ENCODE data around the gene GPC5. TPM values are rescaled to one million over a fixed set of nuclear protein-coding genes. Genes with fewer than 3 reads are reported as not detected.

Gene GPC5
- total RNA-seq, 2 experiments from 2014 or later = 2.4 TPM; not detected in 1

- ChIA-PET CTCF (ENCODE audit: unreplicated experiment) (no interaction called here), POLR2A (interaction anchor here (0.7 to 3.0 kb wide), 8 partner anchors 11 to 482 kb away, joined by 3 to 9 read pairs (median 4); no protein-coding TSS in a partner anchor)
- no peak for TF ChIP-seq EZH2phosphoT487 (IDR thresholded peaks at IDR 0.05; ENCODE audit: borderline replicate concordance, low read depth, low read length)
- TF ChIP-seq, protein P1, sequence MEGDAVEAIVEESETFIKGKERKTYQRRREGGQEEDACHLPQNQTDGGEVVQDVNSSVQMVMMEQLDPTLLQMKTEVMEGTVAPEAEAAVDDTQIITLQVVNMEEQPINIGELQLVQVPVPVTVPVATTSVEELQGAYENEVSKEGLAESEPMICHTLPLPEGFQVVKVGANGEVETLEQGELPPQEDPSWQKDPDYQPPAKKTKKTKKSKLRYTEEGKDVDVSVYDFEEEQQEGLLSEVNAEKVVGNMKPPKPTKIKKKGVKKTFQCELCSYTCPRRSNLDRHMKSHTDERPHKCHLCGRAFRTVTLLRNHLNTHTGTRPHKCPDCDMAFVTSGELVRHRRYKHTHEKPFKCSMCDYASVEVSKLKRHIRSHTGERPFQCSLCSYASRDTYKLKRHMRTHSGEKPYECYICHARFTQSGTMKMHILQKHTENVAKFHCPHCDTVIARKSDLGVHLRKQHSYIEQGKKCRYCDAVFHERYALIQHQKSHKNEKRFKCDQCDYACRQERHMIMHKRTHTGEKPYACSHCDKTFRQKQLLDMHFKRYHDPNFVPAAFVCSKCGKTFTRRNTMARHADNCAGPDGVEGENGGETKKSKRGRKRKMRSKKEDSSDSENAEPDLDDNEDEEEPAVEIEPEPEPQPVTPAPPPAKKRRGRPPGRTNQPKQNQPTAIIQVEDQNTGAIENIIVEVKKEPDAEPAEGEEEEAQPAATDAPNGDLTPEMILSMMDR (conservative IDR thresholded peaks at IDR 0.05; ENCODE audit: low read length) = no peak
- Histone ChIP-seq H3K4me3 (ENCODE audit: low read depth, low read length, poor library complexity, severe bottlenecking) (no peak overlapping the region), H3K79me2 (ENCODE audit: insufficient read depth, low read depth, low read length) (no peaks in the 10 kb centered on the region), H3K27ac (ENCODE audit: low read depth, low read length, poor library complexity, severe bottlenecking) (no peak overlapping the region), H2AFZ (ENCODE audit: low read length) (no peak overlapping the region), H3K4me1 (ENCODE audit: insufficient read depth, low read length, poor library complexity, severe bottlenecking) (no peaks in the 10 kb centered on the region), H4K20me1 (ENCODE audit: insufficient read depth, low read length) (no peaks in the 10 kb centered on the region), H3K9me3 (ENCODE audit: low read length) (no peaks in the 10 kb centered on the region), H3K9me2 (ENCODE audit: insufficient read depth, low read length) (no peaks in the 10 kb centered on the region), H3K36me3 (ENCODE audit: insufficient read depth, low read length) (no peaks in the 10 kb centered on the region), H3K4me2 (ENCODE audit: low read length) (no peak overlapping the region)
- no peak for DNase-seq (ENCODE audit: low spot score)
- intact Hi-C loops (cut with micrococcal nuclease; ENCODE audit: unreplicated experiment) = no loop called here
- no TSS peak for BruUV-seq (replicated peaks)
Observed at GRCh38 chr13:92196591-92197256, 798.3 kb downstream of the GPC5 start.

- POLR2A ChIA-PET = interaction anchor here (0.9 to 3.0 kb wide), 3 partner anchors 12 to 30 kb away, joined by 3 to 9 read pairs (median 3); no protein-coding TSS in a partner anchor
- CTCF ChIA-PET (ENCODE audit: unreplicated experiment) = no interaction called here
- Histone ChIP-seq H3K79me2 (ENCODE audit: insufficient read depth, low read depth, low read length) (no peaks in the 10 kb centered on the region), H3K36me3 (ENCODE audit: insufficient read depth, low read length) (no peaks in the 10 kb centered on the region), H4K20me1 (ENCODE audit: insufficient read depth, low read length) (no peaks in the 10 kb centered on the region), H3K27ac (ENCODE audit: low read depth, low read length, poor library complexity, severe bottlenecking) (no peak overlapping the region), H3K9me2 (ENCODE audit: insufficient read depth, low read length) (no peaks in the 10 kb centered on the region), H2AFZ (ENCODE audit: low read length) (no peak overlapping the region), H3K9me3 (ENCODE audit: low read length) (no peaks in the 10 kb centered on the region), H3K4me2 (ENCODE audit: low read length) (no peak overlapping the region), H3K4me1 (ENCODE audit: insufficient read depth, low read length, poor library complexity, severe bottlenecking) (no peaks in the 10 kb centered on the region), H3K4me3 (ENCODE audit: low read depth, low read length, poor library complexity, severe bottlenecking) (no peak overlapping the region)
- BruUV-seq (replicated peaks) = no TSS peak
- TF ChIP-seq, protein P1 (conservative IDR thresholded peaks at IDR 0.05; ENCODE audit: low read length) = no peak
- no peak for TF ChIP-seq EZH2phosphoT487 (IDR thresholded peaks at IDR 0.05; ENCODE audit: borderline replicate concordance, low read depth, low read length)
- DNase-seq (ENCODE audit: low spot score) = no peak
- intact Hi-C loops (cut with micrococcal nuclease; ENCODE audit: unreplicated experiment) = no loop called here
Observed at GRCh38 chr13:92197669-92198068, 799.2 kb downstream of the GPC5 start.

GRCh38 chr13:92218615-92219014 lies 820.2 kb downstream of the GPC5 start:
- no peak for DNase-seq (ENCODE audit: low spot score)
- TF ChIP-seq, protein P1 (conservative IDR thresholded peaks at IDR 0.05; ENCODE audit: low read length) = no peak
- TF ChIP-seq EZH2phosphoT487 (IDR thresholded peaks at IDR 0.05; ENCODE audit: borderline replicate concordance, low read depth, low read length) = no peak
- POLR2A ChIA-PET = interaction anchor here (0.6 to 2.0 kb wide), 4 partner anchors 11 to 593 kb away, joined by 3 to 7 read pairs (median 5); no protein-coding TSS in a partner anchor
- BruUV-seq (replicated peaks) = no TSS peak
- Histone ChIP-seq H3K9me3 (ENCODE audit: low read length) (no peaks in the 10 kb centered on the region), H3K79me2 (ENCODE audit: insufficient read depth, low read depth, low read length) (no peaks in the 10 kb centered on the region), H3K4me1 (ENCODE audit: insufficient read depth, low read length, poor library complexity, severe bottlenecking) (no peaks in the 10 kb centered on the region), H3K9me2 (ENCODE audit: insufficient read depth, low read length) (0 out of 2 replicates have a peak, but pooled peaks cover 4% of the 10 kb centered on the region), H3K36me3 (ENCODE audit: insufficient read depth, low read length) (no peaks in the 10 kb centered on the region), H3K4me3 (ENCODE audit: low read depth, low read length, poor library complexity, severe bottlenecking) (no peak overlapping the region), H4K20me1 (ENCODE audit: insufficient read depth, low read length) (no peaks in the 10 kb centered on the region), H3K27ac (ENCODE audit: low read depth, low read length, poor library complexity, severe bottlenecking) (no peak overlapping the region), H3K4me2 (ENCODE audit: low read length) (no peak overlapping the region), H2AFZ (ENCODE audit: low read length) (no peak overlapping the region)
- CTCF ChIA-PET (ENCODE audit: unreplicated experiment) = no interaction called here
- intact Hi-C loops (cut with micrococcal nuclease; ENCODE audit: unreplicated experiment) = no loop called here

All from OCI-LY7 (cell line).